ENCODE measurements around the gene SAMD8.

Gene SAMD8

GRCh38 chr10:75111365-75111906 lies at the start of gene SAMD8:
TSS of gene SAMD8 (plus strand) at chr10:75111656. CDS start at chr10:75150529, 38,873 bp downstream.
- peak; percentile 94 for DNase-seq (ENCODE audit: low spot score)

- no peak for DNase-seq (ENCODE audit: low spot score)
These were observed 49.5 kb upstream of the SAMD8 start for GRCh38 chr10:75061709-75062505.

- DNase-seq (ENCODE audit: low spot score) = no peak
These were observed 48.8 kb upstream of the SAMD8 start for GRCh38 chr10:75062506-75063299.

- DNase-seq (ENCODE audit: low spot score) = no peak
These were observed 47.8 kb upstream of the SAMD8 start for GRCh38 chr10:75063461-75064230.

DNA sequence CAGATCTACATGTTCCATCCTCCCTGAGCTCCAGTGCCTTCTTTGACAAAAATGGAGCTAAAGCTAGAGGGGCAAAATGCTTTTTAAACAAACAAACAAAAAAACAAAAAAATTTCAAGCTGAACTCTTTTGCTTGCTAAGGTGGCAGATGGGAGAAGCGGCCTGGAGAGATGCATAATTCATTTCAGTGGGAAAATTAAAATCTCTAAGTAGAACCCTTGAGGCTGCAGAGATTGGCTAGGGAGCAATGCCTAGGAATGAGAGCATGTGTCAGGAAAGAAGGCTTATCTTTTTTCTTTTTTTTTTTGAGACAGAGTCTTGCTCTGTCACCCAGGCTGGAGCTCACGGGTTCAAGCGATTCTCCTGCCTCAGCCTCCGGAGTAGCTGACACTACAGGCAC lies 46.4 kb upstream of the SAMD8 start:
- DNase-seq (ENCODE audit: low spot score) = no peak

DNA sequence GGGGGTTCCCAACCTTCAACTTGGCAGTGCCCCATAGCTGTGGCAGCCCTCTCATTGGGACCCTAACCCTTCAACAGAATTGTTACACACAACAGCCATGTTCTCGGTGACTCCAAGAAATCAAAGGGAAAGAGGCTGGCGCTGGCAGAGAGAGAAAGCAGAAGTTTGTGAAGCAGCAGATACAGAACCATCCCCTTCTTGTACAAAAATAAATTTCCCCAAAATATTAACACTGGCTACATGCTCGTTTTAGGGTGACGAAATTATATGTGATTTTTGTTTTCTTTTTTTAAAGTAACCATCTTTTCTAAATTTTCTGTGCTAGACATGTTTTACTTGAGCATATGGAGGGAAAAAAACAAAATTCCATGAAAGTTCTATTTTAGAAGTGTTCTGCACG lies 45.2 kb upstream of the SAMD8 start:
- DNase-seq (ENCODE audit: low spot score) = no peak

DNA sequence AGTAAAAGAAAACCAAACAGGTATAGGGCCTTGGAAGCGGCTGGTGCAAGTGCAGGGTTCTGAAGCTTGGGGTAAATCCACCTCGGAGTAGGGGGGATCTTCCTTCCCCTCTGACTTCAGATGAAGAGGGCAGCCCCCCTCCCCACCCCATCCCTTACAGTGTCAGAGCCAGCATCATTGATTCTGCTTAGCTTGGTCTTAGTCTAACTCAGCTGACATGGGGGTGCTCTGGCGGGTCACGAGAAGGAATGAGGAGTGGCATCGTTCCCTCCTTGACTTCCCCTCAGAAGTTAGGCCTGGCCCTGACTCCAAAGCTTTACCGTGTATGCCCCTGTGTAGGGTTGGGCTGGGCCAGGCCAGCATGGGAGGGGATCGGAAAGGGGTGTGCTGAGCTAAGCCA lies 44.2 kb upstream of the SAMD8 start:
- no peak for DNase-seq (ENCODE audit: low spot score)

DNA sequence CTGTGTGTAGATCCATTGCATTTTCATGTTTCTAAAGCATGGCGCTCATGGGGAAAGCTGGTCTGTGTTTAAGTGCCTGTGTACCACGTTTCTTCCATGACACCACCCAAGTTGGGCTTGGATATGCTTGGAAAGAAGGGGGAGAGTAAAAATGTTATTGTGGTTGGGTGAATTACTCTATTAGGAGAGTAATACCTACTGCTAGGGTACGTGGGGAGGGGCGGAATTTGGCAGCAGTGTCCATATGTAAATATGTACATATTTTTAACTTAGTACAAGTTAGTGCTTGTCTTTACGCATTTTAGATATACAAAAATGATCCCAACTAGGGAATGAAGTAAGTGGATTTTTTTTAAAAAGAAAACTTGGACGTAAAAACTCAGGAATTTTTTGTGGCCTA lies 42.9 kb upstream of the SAMD8 start:
- DNase-seq (ENCODE audit: low spot score) = no peak

DNA sequence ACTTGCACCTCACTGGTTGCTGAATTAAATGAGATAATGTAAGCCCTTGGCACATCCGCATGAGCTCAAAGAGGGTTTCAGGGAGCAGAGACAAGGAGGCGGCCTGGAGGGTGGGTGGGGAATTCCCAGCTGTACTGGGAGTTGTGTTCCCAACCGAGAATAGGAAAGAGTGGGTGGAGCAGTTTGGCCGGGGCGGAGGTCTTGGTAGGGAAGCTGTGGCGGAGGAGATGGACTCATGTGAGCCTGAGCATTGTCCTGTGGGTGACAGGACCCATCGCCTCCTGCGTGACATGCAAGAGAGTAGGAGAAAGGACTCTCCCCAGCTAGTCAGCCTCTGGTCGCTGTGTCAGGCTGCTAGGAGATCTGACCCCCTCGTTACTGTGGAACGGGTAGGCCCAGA lies 41.0 kb upstream of the SAMD8 start:
- no peak for DNase-seq (ENCODE audit: low spot score)

GRCh38 chr10:75070961-75071428 lies 40.5 kb upstream of the SAMD8 start:
- DNase-seq (ENCODE audit: low spot score) = no peak

DNA sequence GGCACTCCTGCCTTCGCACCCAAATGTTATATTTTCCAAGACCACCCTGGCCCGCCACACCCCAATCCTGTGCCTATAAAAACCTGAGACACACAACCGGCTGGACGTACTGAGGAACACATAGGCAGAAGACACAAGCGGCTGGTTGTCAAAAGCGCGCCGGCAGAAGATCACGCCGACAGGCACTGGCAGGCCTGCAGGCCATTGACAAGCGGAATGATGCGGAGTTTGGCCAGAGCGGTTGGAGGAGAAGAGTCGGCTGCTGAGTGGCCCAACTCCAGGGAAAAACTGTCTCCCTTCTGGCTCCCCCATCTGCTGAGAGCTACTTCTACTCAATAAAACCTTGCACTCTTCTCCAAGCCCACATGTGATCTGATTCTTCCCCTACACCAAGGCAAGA lies 39.7 kb upstream of the SAMD8 start:
- no peak for DNase-seq (ENCODE audit: low spot score)

DNA sequence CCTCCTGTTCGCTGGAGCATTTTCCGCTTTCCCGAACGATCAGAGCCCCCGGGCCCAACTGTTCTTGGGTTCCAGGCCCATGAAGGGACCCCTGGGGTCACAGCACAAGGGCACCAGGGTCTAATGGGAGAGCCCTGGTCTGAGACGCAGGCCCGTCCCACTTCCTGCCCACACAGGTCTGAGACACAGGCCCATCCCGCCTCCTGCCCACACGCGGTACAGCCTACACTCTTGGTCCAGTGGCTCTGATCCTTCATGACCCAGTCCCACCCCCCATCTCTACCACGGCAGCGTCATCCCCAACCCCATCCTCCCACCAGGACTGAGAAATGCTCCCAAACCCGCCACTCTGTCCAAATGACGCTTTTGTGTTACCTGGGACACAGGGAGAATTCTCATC lies 38.7 kb upstream of the SAMD8 start:
- DNase-seq (ENCODE audit: low spot score) = no peak

GRCh38 chr10:75073442-75073841 lies 38.0 kb upstream of the SAMD8 start:
- no peak for DNase-seq (ENCODE audit: low spot score)

DNA sequence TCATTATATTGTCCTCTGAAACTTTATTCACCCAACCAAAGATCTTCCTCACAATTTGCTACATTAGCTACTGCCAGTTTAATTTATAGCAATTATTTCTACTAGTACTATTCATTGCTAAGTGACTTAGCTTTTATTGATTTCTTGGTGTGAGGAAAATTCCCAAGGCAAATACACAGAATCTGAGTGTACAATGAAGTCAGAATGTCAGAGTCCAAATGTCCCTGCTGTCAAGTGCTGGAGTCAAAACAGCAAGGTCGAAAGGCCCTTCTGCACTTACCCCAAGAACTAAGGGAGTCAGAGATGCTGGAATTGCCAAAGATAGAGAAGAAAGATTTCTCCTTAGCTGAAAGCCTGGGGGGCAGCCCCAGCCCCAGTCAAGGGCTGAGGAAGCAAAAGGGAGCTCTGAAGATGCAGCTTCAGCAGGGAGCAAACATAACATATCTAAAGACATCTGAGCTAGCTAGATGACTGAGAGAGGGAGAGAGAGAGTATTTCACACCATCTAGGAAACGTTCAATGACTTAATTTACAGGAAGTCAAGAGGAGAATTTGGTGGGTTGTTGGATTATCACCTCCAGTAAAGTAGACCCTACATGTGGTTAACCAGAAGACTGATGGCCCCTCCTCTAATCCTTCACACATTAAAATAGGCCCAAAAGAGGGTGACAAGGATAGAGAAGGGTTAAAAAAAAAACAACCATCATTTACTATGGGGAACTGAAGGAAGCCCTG lies 36.6 kb upstream of the SAMD8 start:
- no peak for DNase-seq (ENCODE audit: low spot score)

- DNase-seq (ENCODE audit: low spot score) = no peak
These were observed 35.1 kb upstream of the SAMD8 start for GRCh38 chr10:75076348-75076747.

- DNase-seq (ENCODE audit: low spot score) = no peak
These were observed 31.9 kb upstream of the SAMD8 start for GRCh38 chr10:75079436-75080083.

- no peak for DNase-seq (ENCODE audit: low spot score)
These were observed 30.9 kb upstream of the SAMD8 start for GRCh38 chr10:75080554-75080953.

GRCh38 chr10:75081379-75081778 lies 30.1 kb upstream of the SAMD8 start:
- no peak for DNase-seq (ENCODE audit: low spot score)

DNA sequence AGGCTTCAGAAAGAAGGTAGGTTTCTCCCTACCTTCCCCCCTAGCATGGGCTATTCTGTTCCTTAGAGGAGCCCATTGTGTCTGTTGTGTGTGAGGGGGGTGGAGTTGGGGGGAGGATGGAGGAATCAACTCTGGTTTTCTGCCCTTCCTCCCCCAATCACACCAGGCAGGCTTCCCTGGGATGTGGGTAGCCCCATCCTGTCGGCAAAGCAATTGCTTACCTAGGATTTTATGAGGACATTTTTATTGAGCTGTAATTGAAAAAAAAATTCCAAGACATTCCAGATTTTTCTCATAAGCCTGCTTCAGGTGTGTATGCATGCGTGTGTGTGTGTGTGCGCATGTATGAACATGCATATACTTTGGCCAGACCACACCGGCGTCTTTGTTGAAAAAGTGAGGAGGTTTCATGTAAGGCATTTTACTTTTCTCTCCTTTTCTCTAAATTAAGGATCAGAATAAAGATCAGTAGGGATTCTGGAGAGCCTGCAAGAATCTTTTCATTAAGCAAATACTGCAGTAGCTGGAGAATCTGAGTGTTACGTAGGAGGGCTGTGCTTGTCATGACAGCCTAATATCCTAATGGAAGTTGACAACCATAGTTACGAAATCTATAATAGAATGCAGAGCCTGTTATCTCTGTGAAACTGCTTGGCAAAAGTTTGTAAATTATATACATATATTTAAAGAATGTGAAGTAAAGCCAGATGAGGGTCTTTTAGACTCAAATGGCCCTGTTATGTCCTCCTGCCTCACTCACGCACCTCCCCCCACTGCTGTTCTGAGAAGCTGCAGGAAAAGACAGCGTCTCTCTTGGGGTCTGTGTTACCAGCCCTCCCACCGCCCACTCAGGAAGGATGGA lies 27.3 kb upstream of the SAMD8 start:
- no peak for DNase-seq (ENCODE audit: low spot score)

DNA sequence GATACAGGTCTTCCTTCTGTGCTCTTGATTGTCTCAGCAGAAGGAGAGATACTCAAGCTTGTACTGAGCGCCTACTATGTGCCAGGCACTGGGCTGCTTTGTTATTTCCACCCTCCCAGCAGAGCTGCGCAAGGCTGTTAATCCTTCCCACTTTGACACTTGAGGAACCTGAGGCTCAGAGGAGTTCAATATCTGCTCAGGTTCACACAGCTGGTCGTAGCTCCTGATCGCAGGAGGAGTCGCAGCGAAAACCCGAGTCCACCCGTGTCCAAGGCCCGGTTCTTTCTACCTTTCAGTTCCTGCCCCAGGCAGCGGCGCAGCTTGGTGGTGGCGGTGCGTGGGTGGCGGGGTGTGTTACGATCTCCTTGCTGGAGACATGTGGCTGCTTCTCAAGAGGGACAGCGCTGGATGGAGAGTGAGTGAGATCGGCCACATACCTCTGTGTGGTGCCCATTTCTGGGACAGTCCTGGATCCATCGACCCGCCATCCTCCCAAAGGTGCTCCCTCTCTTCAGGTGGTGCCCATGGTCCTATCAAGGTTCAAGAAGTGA lies 26.5 kb upstream of the SAMD8 start:
- DNase-seq (ENCODE audit: low spot score) = no peak

All from NAMALWA (cell line).